Right lobe of liver (tissue), 4 donors: ENCODE data around the gene AHNAK2.

Experiments
- POLR2A ChIP-seq: fragments of 450-650 bp; IDR thresholded peaks from one replicate; pipeline ENCODE4 v1.6.1; 2017; ENCODE audit warnings: antibody characterized with exemption, mild to moderate bottlenecking
- TF ChIP-seq, protein P1 (sequence below), 4 donors: fragments of 200-600 bp in 3 of 4; fragments of 450-650 bp in 1 of 4; IDR thresholded peaks; one replicate each; pipeline versions ENCODE4 v1.5.1 to v1.8.0; 2016 to 2022; ENCODE audit warnings: antibody characterized with exemption in 4 of 4, mild to moderate bottlenecking in 2 of 4
- donor health status: DM: no; HTN: no; CAD: no.
- donor health status: DM: no; HTN: no; CAD: no.
- donor health status: DM: no; HTN: yes; CAD: no.

DNA sequence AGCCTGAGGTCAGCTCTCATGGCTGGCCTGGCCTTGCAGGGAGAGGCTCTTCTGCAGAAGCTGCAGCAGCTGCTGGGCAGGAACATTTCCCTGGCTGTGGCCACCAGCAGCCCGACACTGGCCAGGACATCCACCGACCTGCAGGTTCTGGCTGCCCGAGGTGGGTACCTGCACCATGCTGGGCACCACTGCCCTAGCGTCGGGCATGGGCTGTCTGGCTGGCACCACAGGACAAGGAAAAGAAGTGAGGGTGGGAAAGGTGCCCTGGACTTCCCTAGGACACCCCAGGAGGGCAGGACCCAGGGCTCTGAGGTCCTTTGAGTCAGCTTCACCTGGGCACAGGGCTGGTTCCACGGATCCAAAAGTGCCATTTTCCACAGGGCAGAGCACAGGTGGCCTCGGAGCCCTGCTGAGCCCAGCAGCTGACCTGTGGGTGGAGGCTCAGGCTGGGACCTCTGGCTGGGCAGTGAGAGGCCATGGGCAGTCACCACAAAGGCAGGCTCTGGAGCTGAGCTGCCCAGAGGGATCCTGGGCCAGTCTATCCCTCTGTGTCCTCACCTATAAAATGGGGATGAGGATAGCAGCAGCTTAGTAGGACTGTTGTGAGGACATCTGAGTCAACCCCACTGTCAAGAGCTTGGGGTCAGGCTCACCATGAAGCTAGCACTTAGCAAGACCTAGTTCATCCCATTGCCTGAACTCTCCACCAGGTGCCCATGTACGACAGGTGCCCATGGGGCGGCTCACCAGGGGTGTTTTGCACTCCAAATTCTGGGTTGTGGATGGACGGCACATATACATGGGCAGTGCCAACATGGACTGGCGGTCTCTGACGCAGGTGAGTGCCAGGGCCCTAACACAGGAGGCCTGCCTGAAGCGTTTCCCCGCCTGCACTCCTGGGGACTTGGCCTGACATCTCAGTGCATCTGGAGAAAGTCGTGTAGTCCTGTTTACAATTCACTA lies 48.6 kb downstream of the AHNAK2 start:
- TF ChIP-seq, protein P1, sequence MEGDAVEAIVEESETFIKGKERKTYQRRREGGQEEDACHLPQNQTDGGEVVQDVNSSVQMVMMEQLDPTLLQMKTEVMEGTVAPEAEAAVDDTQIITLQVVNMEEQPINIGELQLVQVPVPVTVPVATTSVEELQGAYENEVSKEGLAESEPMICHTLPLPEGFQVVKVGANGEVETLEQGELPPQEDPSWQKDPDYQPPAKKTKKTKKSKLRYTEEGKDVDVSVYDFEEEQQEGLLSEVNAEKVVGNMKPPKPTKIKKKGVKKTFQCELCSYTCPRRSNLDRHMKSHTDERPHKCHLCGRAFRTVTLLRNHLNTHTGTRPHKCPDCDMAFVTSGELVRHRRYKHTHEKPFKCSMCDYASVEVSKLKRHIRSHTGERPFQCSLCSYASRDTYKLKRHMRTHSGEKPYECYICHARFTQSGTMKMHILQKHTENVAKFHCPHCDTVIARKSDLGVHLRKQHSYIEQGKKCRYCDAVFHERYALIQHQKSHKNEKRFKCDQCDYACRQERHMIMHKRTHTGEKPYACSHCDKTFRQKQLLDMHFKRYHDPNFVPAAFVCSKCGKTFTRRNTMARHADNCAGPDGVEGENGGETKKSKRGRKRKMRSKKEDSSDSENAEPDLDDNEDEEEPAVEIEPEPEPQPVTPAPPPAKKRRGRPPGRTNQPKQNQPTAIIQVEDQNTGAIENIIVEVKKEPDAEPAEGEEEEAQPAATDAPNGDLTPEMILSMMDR (IDR thresholded peaks at IDR 0.05) = no peak
- no peak for TF ChIP-seq POLR2A
